GM13976 (cell line): Measurements from ENCODE around the gene TPD52L1.

Experiments used
- DNase-seq: peaks from one replicate; pipeline ENCODE4 v3.0.0; 2012; ENCODE audit warnings: low spot score
- CTCF ChIP-seq: IDR thresholded peaks from 2 replicates; pipeline ENCODE4 v1.5.1; 2012; ENCODE audit warnings: borderline replicate concordance, mild to moderate bottlenecking; ENCODE audit not compliant: insufficient read depth; ENCODE audit errors: extremely low read depth, missing control alignments, control extremely low read depth
- in situ Hi-C: fragments of 300-500 bp; cut with MboI; formaldehyde crosslinking; loops from one replicate; pipeline ENCODE4 v1.12.0; 2022; ENCODE audit warnings: low sequenced_read_pairs, mixed read lengths, inconsistent platforms; ENCODE audit not compliant: unreplicated experiment

TPD52L1 gene

GRCh38 chr6:125200941-125201340 lies 47.4 kb downstream of the TPD52L1 start:
- no peak for DNase-seq
- in situ Hi-C loops = no loop called here
- TF ChIP-seq CTCF = no peak

- no peak for TF ChIP-seq CTCF
- DNase-seq = no peak
- in situ Hi-C loops = no loop called here
Measured at GRCh38 chr6:125201961-125202729, 48.6 kb downstream of the TPD52L1 start.

GRCh38 chr6:125203395-125203794 lies 49.8 kb downstream of the TPD52L1 start:
- DNase-seq = no peak
- TF ChIP-seq CTCF = no peak
- in situ Hi-C loops = no loop called here

GRCh38 chr6:125205931-125206330 lies 52.4 kb downstream of the TPD52L1 start:
- no peak for DNase-seq
- no peak for TF ChIP-seq CTCF
- in situ Hi-C loops = no loop called here

- TF ChIP-seq CTCF = no peak
- in situ Hi-C loops = no loop called here
Measured at GRCh38 chr6:125206389-125206788, 52.8 kb downstream of the TPD52L1 start.

GRCh38 chr6:125207956-125208355 lies 54.4 kb downstream of the TPD52L1 start:
- in situ Hi-C loops = no loop called here
- DNase-seq = no peak
- no peak for TF ChIP-seq CTCF

More at GRCh38 chr6:125206389-125206788, 52.8 kb downstream of the TPD52L1 start:
- DNase-seq = no peak
